NCI-H345 treated with DMSO at 0.1 percent for 48 hours (cell line): ENCODE results near the gene BEST1.
A peak's percentile ranks its signal among the peaks of the same experiment; 100 is the strongest.
"Not testable (repeated sequence)": the region's sequence is repeated elsewhere in the genome, so short reads cannot be mapped to it uniquely, and the experiment has no call there.

Experiments
- DNase-seq: peaks from one replicate; lab custom pipeline; 2025; ENCODE audit not compliant: unreplicated experiment; lab: John Stamatoyannopoulos, UW

BEST1 gene

GRCh38 chr11:61963282-61964057, 13.3 kb downstream of the BEST1 start:
- no peak for DNase-seq

GRCh38 chr11:61964058-61964665, 14.0 kb downstream of the BEST1 start:
- DNase-seq = no peak

- DNase-seq = not testable (repeated sequence)
Measured at GRCh38 chr11:61964666-61965271, 14.6 kb downstream of the BEST1 start.

- no peak for DNase-seq
Measured at GRCh38 chr11:61966734-61967115, 16.6 kb downstream of the BEST1 start.

- peak; percentile 72 for DNase-seq
Measured at GRCh38 chr11:61967116-61967923, 17.2 kb downstream of the BEST1 start, which contains the start of gene FTH1. TSS of gene FTH1 (minus strand) at chr11:61967634. CDS start at chr11:61967425, 209 bp downstream.

GRCh38 chr11:61967924-61968757, 18.0 kb downstream of the BEST1 start:
- peak; percentile 33 for DNase-seq

GRCh38 chr11:61968758-61969390, 18.7 kb downstream of the BEST1 start:
- DNase-seq = no peak

- DNase-seq = no peak
Measured at GRCh38 chr11:61969391-61969758, 19.2 kb downstream of the BEST1 start.

- DNase-seq = no peak
Measured at GRCh38 chr11:61969838-61970662, 19.9 kb downstream of the BEST1 start.

GRCh38 chr11:61971248-61972111, 21.3 kb downstream of the BEST1 start:
- DNase-seq = peak; percentile 14

GRCh38 chr11:61972112-61972671, 22.0 kb downstream of the BEST1 start:
- DNase-seq = no peak

- no peak for DNase-seq
Measured at GRCh38 chr11:61972672-61973475, 22.7 kb downstream of the BEST1 start.

GRCh38 chr11:61973476-61974162, 23.5 kb downstream of the BEST1 start:
- no peak for DNase-seq

GRCh38 chr11:61974766-61975631, 24.8 kb downstream of the BEST1 start:
- DNase-seq = no peak

GRCh38 chr11:61975638-61976419, 25.7 kb downstream of the BEST1 start:
- DNase-seq = no peak
